Keratinocyte (primary cell): ENCODE results near the gene ERC1.

Experiments used
- EZH2 ChIP-seq: IDR thresholded peaks from one replicate; pipeline ENCODE4 v1.6.1; 2012; ENCODE audit warnings: inconsistent platforms, mild to moderate bottlenecking, low read length, moderate library complexity
- TF ChIP-seq, protein P1 (sequence below), 3 experiments: IDR thresholded peaks in 1 of 3; conservative IDR thresholded peaks in 1 of 3; optimal IDR thresholded peaks in 1 of 3; 2 replicates in 2 of 3; 3 replicates in 1 of 3; pipeline versions ENCODE3 to v1.5.1; 2011; ENCODE audit warnings: low read length in 3 of 3, mild to moderate bottlenecking in 3 of 3, moderate library complexity in 2 of 3, control low read depth in 1 of 3, inconsistent platforms in 1 of 3; ENCODE audit not compliant: insufficient read depth in 2 of 3; ENCODE audit errors: extremely low read depth in 1 of 3

DNA sequence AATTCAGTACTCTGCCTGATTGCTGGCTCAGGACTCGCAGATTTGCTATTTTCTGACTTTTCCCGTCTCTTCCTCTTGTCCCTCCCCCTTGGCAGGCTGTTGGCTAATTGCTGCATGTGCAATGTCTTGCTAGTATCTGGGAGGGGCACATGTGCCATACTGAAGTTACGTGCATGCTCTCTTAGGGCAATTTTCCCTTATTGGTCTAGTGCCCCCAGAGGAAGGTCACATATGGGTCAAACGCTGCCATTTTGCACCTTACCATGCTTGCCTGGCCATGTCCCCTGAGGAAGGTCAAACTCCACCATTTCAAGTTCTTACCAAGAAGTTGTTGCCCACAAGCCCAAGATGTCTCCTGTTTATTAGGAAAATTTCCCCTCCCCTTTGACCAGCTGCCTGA, 13.9 kb upstream of the ERC1 start:
- TF ChIP-seq, protein P1, sequence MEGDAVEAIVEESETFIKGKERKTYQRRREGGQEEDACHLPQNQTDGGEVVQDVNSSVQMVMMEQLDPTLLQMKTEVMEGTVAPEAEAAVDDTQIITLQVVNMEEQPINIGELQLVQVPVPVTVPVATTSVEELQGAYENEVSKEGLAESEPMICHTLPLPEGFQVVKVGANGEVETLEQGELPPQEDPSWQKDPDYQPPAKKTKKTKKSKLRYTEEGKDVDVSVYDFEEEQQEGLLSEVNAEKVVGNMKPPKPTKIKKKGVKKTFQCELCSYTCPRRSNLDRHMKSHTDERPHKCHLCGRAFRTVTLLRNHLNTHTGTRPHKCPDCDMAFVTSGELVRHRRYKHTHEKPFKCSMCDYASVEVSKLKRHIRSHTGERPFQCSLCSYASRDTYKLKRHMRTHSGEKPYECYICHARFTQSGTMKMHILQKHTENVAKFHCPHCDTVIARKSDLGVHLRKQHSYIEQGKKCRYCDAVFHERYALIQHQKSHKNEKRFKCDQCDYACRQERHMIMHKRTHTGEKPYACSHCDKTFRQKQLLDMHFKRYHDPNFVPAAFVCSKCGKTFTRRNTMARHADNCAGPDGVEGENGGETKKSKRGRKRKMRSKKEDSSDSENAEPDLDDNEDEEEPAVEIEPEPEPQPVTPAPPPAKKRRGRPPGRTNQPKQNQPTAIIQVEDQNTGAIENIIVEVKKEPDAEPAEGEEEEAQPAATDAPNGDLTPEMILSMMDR (optimal IDR thresholded peaks at IDR 0.05 in 1 of 3, IDR thresholded peaks at IDR 0.05 in 1 of 3, conservative IDR thresholded peaks at IDR 0.05 in 1 of 3; ENCODE audit: extremely low read depth in 1 of 3, insufficient read depth in 2 of 3, low read length in 3 of 3) = no peak
- TF ChIP-seq EZH2 = no peak
